ENCODE measurements around the gene ARHGAP6. TPM values are rescaled to one million over a fixed set of nuclear protein-coding genes. Genes with fewer than 3 reads are reported as not detected.

ARHGAP6 gene
- total and polyA plus RNA-seq, 2 of the 4 experiments (the other 2 are of a cell fraction), result 1.4 to 1.8 TPM

DNA sequence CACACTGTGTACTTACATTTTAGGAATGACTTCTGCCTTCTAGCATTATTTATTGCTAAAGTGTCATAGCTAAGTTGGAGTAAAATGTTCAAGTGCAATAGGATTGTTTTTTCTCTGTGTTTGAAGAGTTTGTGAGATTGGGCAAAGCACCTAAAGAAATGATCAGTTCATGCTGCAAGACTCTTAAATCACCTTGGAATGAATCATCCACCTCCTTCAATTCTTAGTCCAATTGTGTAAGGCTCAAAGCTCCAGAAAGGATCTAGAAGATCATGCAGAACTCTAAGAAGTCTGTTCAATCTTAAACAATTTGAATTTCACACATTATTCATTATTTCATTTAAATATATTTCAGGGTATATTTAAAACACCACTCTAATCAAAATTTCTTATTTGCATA lies 235.4 kb downstream of the ARHGAP6 start:
- in situ Hi-C loops (cut with MboI; ENCODE audit: low sequenced_read_pairs) (no loop called here), dilution Hi-C loops (cut with HindIII; ENCODE audit: low sequenced_read_pairs, unreplicated experiment) (no loop called here), intact Hi-C loops (cut with micrococcal nuclease) (no loop called here)
- Histone ChIP-seq H3K14ac (replicated peaks; ENCODE audit: low read depth, low read length) (no peak overlapping the region), H2AK5ac (ENCODE audit: low read depth, low read length) (no peak overlapping the region), H3K9me3 (ENCODE audit: control insufficient read depth, insufficient read depth, low read length) (no peaks in the 10 kb centered on the region), H2BK5ac (ENCODE audit: low read depth, low read length, poor library complexity, severe bottlenecking) (no peak overlapping the region), H4K5ac (ENCODE audit: low read depth, low read length) (no peak overlapping the region), H2BK120ac (ENCODE audit: low read depth, low read length) (no peak overlapping the region), H3K9me1 (ENCODE audit: insufficient read depth, low read length) (no peaks in the 10 kb centered on the region; the same call in 1 of the 2 replicates), H4K91ac (ENCODE audit: insufficient read depth, low read depth, low read length) (no peak overlapping the region), H3K27me3 (ENCODE audit: control insufficient read depth, insufficient read depth, low read length) (no peaks in the 10 kb centered on the region), H3K9ac (ENCODE audit: low read depth, low read length) (no peak overlapping the region), H2BK15ac (ENCODE audit: low read depth, low read length) (no peak overlapping the region), H2BK20ac (ENCODE audit: low read depth, low read length) (no peak overlapping the region), H3K27ac (ENCODE audit: insufficient read depth, low read length) (no peak overlapping the region), H4K8ac (ENCODE audit: low read depth in 2 of 2, low read length in 2 of 2) (no peak overlapping the region), H2AK9ac (replicated peaks; ENCODE audit: low read depth, low read length, poor library complexity) (no peak overlapping the region), H3K4me2 (ENCODE audit: low read depth, low read length) (no peak overlapping the region), H4K20me1 (ENCODE audit: insufficient read depth, low read length) (no peaks in the 10 kb centered on the region), H3K4ac (ENCODE audit: low read depth, low read length) (no peak overlapping the region), H2AFZ (replicated peaks; ENCODE audit: low read length, poor library complexity) (no peak overlapping the region), H3K18ac (ENCODE audit: low read depth, low read length) (no peak overlapping the region), H3K36me3 (ENCODE audit: control insufficient read depth, insufficient read depth, low read length) (no peaks in the 10 kb centered on the region), H3K4me1 (ENCODE audit: control insufficient read depth, insufficient read depth, low read length) (peaks cover 4% of the 10 kb centered on the region), H3K23ac (ENCODE audit: low read depth, low read length) (no peak overlapping the region), H3K56ac (ENCODE audit: extremely low read depth, insufficient read depth, low read length) (no peak overlapping the region), H3K4me3 (ENCODE audit: insufficient read depth, low read depth, low read length) (no peak overlapping the region), H3K79me1 (ENCODE audit: low read depth in 1 of 2, low read length in 2 of 2) (no peaks in the 10 kb centered on the region)
- ChIA-PET CTCF (interaction anchor here (0.8 kb wide), 1 partner anchor 13 kb away, joined by 3 read pairs; no protein-coding TSS in a partner anchor), POLR2A (ENCODE audit: unreplicated experiment) (no interaction called here)
- peak; percentile 23 for DNase-seq
- TF ChIP-seq RAD21 (IDR thresholded peaks at IDR 0.05; ENCODE audit: low read length), result no peak
- no peak for TF ChIP-seq BHLHE40 (IDR thresholded peaks at IDR 0.05; ENCODE audit: low read depth, low read length)
- no peak for TF ChIP-seq SMC3 (IDR thresholded peaks at IDR 0.05; ENCODE audit: low read depth, low read length)
- no peak for TF ChIP-seq POLR2A (IDR thresholded peaks at IDR 0.05; ENCODE audit: low read depth, low read length)
- TF ChIP-seq MXI1 (IDR thresholded peaks at IDR 0.05; ENCODE audit: borderline replicate concordance, low read depth, low read length), result no peak
- no peak for TF ChIP-seq MAZ (IDR thresholded peaks at IDR 0.05; ENCODE audit: borderline replicate concordance, low read depth, low read length)
- TF ChIP-seq FOS (IDR thresholded peaks at IDR 0.05; ENCODE audit: low read depth, low read length), result no peak
- no peak for TF ChIP-seq MAFK (IDR thresholded peaks at IDR 0.05; ENCODE audit: low read depth, low read length)
- TF ChIP-seq CHD1 (IDR thresholded peaks at IDR 0.05; ENCODE audit: low read depth, low read length), result no peak
- BruUV-seq (replicated peaks), result no TSS peak
- no peak for ATAC-seq (ENCODE audit: low read depth)
